SK-N-SH (cell line): ENCODE measurements around the gene TDRD12. TPM values are rescaled to one million over a fixed set of nuclear protein-coding genes. Genes with fewer than 3 reads are reported as not detected.
"Not testable (repeated sequence)": the region's sequence is repeated elsewhere in the genome, so short reads cannot be mapped to it uniquely, and the experiment has no call there.

Experiments
- CTCF ChIA-PET: fragments of 300-600, 350-600 bp; formaldehyde crosslinking; extraction: SDS; loops from one replicate; lab custom pipeline; 2021; lab: Yijun Ruan, JAX
- POLR2A ChIA-PET: fragments of 350-600 bp; sonication (Branson Sonifier 250); formaldehyde crosslinking; extraction: SDS; loops from one replicate; lab custom pipeline; 2020; ENCODE audit warnings: antibody characterized with exemption, inconsistent platforms; lab: Yijun Ruan, JAX
- DNase-seq: peaks from one replicate; pipeline ENCODE4 v3.0.0; 2012
- H2AFZ ChIP-seq: fragments of 200-600 bp; sonication (generic); 2 replicates; pipeline ENCODE4 v1.8.1; 2016; ENCODE audit warnings: antibody characterized with exemption, mild to moderate bottlenecking, low read depth
- H3F3A ChIP-seq: fragments of 200-600 bp; sonication (generic); replicated peaks from 2 replicates; pipeline ENCODE3; 2016; ENCODE audit warnings: antibody characterized with exemption, mild to moderate bottlenecking; ENCODE audit not compliant: insufficient read depth
- H3K27ac ChIP-seq, 2 experiments: fragments of 200-500 bp in 1 of 2; fragments of 200-600 bp in 1 of 2; sonication (Bioruptor generic) in 1 of 2; sonication (generic), shearing (Covaris generic) in 1 of 2; 2 replicates each; pipeline versions ENCODE4 v1.5.1 to v1.6.1; 2014 to 2016; ENCODE audit warnings: low read depth in 2 of 2, inconsistent platforms in 1 of 2, low read length in 1 of 2, mild to moderate bottlenecking in 1 of 2, mixed read lengths in 1 of 2
- H3K27me3 ChIP-seq: fragments of 200-600 bp; sonication (generic), shearing (Covaris generic); 2 replicates; pipeline ENCODE4 v1.6.1; 2016; ENCODE audit warnings: mixed run types; ENCODE audit not compliant: insufficient read depth
- H3K36me3 ChIP-seq, 2 experiments: fragments of 200-500 bp in 1 of 2; fragments of 200-600 bp in 1 of 2; sonication (Bioruptor generic) in 1 of 2; sonication (generic) in 1 of 2; replicated peaks in 1 of 2; 2 replicates each; pipeline versions ENCODE3 to v1.5.1; 2014 to 2016; ENCODE audit warnings: low read length in 1 of 2, mild to moderate bottlenecking in 1 of 2; ENCODE audit not compliant: insufficient read depth in 2 of 2, control insufficient read depth in 1 of 2
- H3K4me1 ChIP-seq, 2 experiments: fragments of 200-500 bp in 1 of 2; fragments of 200-600 bp in 1 of 2; sonication (Bioruptor generic) in 1 of 2; sonication (generic), shearing (Covaris generic) in 1 of 2; 2 replicates each; pipeline versions ENCODE4 v1.5.1 to v1.6.1; 2014 to 2016; ENCODE audit warnings: low read depth in 1 of 2, low read length in 1 of 2, mixed run types in 1 of 2; ENCODE audit not compliant: insufficient read depth in 2 of 2, control insufficient read depth in 1 of 2
- H3K4me2 ChIP-seq: fragments of 200-600 bp; sonication (generic), shearing (Covaris generic); 2 replicates; pipeline ENCODE4 v1.6.1; 2017; ENCODE audit warnings: mixed run types
- H3K4me3 ChIP-seq, 2 experiments: fragments of 200-500 bp in 1 of 2; fragments of 200-600 bp in 1 of 2; sonication (Bioruptor generic) in 1 of 2; sonication (generic), shearing (Covaris generic) in 1 of 2; 2 replicates each; pipeline versions ENCODE4 v1.5.1 to v1.8.1; 2014 to 2016; ENCODE audit warnings: low read depth in 2 of 2, inconsistent platforms in 1 of 2, low read length in 1 of 2, mild to moderate bottlenecking in 1 of 2, mixed read lengths in 1 of 2, moderate library complexity in 1 of 2
- H3K79me2 ChIP-seq: fragments of 200-600 bp; sonication (generic); 2 replicates; pipeline ENCODE4 v1.8.1; 2017; ENCODE audit warnings: mild to moderate bottlenecking; ENCODE audit not compliant: insufficient read depth
- H3K9ac ChIP-seq: fragments of 200-600 bp; sonication (generic); 2 replicates; pipeline ENCODE4 v1.6.1; 2017; ENCODE audit warnings: mixed run types
- H3K9me2 ChIP-seq: fragments of 200-600 bp; sonication (generic); 2 replicates; pipeline ENCODE4 v1.6.1; 2017; ENCODE audit warnings: mixed run types
- H3K9me3 ChIP-seq: fragments of 200-600 bp; sonication (generic); 2 replicates; pipeline ENCODE4 v1.6.1; 2017; ENCODE audit warnings: mixed run types, mild to moderate bottlenecking, moderate library complexity
- H4K20me1 ChIP-seq: fragments of 200-600 bp; sonication (generic); 2 replicates; pipeline ENCODE4 v1.6.1; 2017; ENCODE audit warnings: mild to moderate bottlenecking, mixed run types; ENCODE audit not compliant: insufficient read depth
- MXI1 ChIP-seq: IDR thresholded peaks from 2 replicates; pipeline ENCODE4 v1.6.1; 2012; ENCODE audit warnings: mild to moderate bottlenecking, low read depth, low read length, improper control_type of control experiment
- WGBS: methylation state at CpG from one replicate; pipeline ENCODE4 v1.1.6; 2017; ENCODE audit warnings: low lambda C conversion rate; 5-methylcytosine and 5-hydroxymethylcytosine counted together
- polyA plus RNA-seq, 3 experiments: library from polyadenylated mRNA; depleted of rRNA; stranded (reverse); fragments of >200 nt; gene quantifications; 2 replicates each; pipeline ENCODE4 v1.2.3, GENCODE V29; 2012
- TF ChIP-seq, protein P1 (sequence below): fragments of 150-350 bp; IDR thresholded peaks from 2 replicates; pipeline ENCODE4 v1.6.1; 2016; ENCODE audit warnings: mild to moderate bottlenecking, low read depth, low read length

TDRD12 gene
- polyA plus RNA-seq, 1 of the 3 experiments (the other 2 are of a cell fraction), result 0.05 TPM

DNA sequence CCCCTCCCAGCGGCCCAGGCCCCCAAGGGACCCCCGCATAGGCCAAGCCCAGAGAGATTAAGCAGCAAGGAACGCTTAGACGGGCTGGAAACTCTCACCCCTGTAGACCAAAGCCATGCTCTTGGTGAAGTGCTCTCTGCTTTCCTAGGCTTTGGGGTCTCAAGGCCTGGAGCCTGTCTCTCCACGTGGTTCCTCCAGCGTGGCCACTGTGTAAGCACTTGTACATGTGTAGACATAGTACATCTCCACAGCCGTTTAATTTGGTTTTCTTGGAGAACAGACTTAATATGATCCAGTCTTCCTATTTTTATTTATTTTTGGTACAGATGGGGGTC lies 26.9 kb upstream of the TDRD12 start:
- H3K4me2 ChIP-seq, result peak overlapping the region; percentile 96
- TF ChIP-seq, protein P1, sequence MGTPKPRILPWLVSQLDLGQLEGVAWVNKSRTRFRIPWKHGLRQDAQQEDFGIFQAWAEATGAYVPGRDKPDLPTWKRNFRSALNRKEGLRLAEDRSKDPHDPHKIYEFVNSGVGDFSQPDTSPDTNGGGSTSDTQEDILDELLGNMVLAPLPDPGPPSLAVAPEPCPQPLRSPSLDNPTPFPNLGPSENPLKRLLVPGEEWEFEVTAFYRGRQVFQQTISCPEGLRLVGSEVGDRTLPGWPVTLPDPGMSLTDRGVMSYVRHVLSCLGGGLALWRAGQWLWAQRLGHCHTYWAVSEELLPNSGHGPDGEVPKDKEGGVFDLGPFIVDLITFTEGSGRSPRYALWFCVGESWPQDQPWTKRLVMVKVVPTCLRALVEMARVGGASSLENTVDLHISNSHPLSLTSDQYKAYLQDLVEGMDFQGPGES, result no peak
- TF ChIP-seq MXI1, result 0 out of 2 replicates have a peak, but pooled peaks have one; percentile 3
- TF ChIP-seq, all 33 proteins: peak for 1
- Histone ChIP-seq H2AFZ (peak overlapping the region; percentile 77; the same call in 1 of the 2 replicates), H3K4me3 (peak overlapping the region; percentile 80 to 84), H3K79me2 (peaks cover 57% of the 10 kb centered on the region), H3K9ac (peak overlapping the region; percentile 92), H3K9me2 (no peaks in the 10 kb centered on the region), H3K4me1 (peaks cover 0 to 16% of the 10 kb centered on the region in 2 experiments; a peak in 3 of 4 replicates), H3K36me3 (peaks cover 14 to 16% of the 10 kb centered on the region in 2 experiments), H3K27ac (peak overlapping the region; percentile 50 to 86), H3K27me3 (no peaks in the 10 kb centered on the region), H3F3A (no peaks in the 10 kb centered on the region), H4K20me1 (peaks cover 22% of the 10 kb centered on the region; the same call in 1 of the 2 replicates), H3K9me3 (no peaks in the 10 kb centered on the region)
- no peak for DNase-seq
- POLR2A ChIA-PET, result no interaction called here
- 22% methylated on average over 7 of the region's 7 CpGs for WGBS
- CTCF ChIA-PET, result no interaction called here

DNA sequence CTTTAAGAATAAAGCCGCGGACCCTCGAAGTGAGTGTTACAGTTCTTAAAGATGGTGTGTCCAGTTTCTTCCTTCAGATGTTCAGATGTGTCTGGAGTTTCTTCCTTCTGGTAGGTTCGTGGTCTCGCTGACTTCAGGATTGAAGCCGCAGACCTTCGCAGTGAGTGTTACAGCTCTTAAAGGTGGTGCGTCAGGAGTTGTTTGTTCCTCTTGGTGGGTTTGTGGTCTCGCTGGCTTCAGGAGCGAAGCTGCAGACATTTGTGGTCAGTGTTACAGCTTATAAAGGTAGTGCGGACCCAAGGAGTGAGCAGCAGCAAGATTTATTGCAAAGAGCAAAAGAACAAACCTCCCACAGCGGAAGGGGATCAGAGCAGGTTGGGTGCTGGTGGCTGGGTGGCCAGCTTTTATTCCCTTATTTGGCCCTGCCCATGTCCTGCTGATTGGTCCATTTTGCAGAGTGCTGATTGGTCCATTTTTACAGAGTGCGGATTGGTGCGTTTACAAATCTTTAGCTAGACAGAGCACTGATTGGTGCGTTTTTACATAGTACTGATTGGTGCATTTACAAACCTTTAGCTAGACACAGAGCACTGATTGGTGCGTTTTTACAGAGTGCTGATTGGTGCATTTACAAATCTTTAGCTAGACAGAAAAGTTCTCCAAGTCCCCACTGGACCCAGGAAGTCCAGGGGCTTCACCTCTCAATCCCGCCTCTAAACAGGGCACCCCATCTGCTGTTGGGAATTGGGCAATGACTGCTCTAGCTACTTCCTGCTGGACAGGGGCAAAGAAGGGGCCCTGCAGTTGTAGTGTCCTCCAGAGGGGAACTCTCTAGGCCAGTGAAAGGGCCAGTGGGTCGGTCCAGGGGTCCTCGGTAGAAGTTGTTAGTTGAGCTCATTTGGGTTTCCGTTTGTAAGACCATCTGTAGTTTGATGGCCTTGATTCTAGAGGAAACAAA lies 26.1 kb upstream of the TDRD12 start:
- not testable (repeated sequence) for H3K9me2 ChIP-seq, H3K9me3 ChIP-seq, H3K27ac ChIP-seq, DNase-seq, H3F3A ChIP-seq, H2AFZ ChIP-seq, H3K27me3 ChIP-seq
- Histone ChIP-seq H3K4me2 (peak overlapping the region; percentile 96), H3K4me3 (peak overlapping the region; percentile 80 to 84), H3K79me2 (peaks cover 64% of the 10 kb centered on the region), H4K20me1 (peaks cover 24% of the 10 kb centered on the region; the same call in 1 of the 2 replicates), H3K36me3 (peaks cover 14 to 21% of the 10 kb centered on the region in 2 experiments), H3K4me1 (peaks cover 0 to 16% of the 10 kb centered on the region in 2 experiments; a peak in 3 of 4 replicates), H3K9ac (peak overlapping the region; percentile 92; the same call in 1 of the 2 replicates)
- 96% methylated on average over 20 of the region's 20 CpGs for WGBS
- ChIA-PET CTCF (interaction anchor here (0.7 kb wide), 1 partner anchor 24 kb away, joined by 3 read pairs; no protein-coding TSS in a partner anchor), POLR2A (interaction anchor here (0.6 kb wide), 1 partner anchor 18 kb away, joined by 3 read pairs; the partner anchor contains the start of gene ANKRD27)

DNA sequence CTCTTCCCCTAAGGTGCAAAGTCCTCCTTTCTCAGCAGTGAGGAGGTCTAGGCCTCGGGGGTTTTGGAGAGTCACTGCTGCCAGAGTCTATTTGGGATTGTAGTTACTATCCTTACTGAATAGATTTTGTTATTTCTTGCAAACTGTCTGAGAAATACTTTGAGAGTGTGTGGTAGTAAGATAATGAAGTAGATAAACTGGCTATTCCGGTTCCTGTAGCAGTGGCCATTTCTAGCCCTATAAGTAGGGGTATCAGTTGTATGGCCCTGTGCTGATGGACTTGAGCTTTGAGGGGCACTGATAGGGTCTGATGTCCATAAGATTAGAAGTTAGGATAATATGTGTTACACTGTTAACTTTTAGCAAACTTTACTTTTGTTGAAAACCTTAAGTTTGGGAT lies 25.3 kb upstream of the TDRD12 start:
- H3K9me2 ChIP-seq, DNase-seq, H3K9ac ChIP-seq, H3K9me3 ChIP-seq, CTCF ChIA-PET, H3F3A ChIP-seq, H2AFZ ChIP-seq, H3K27me3 ChIP-seq, POLR2A ChIA-PET, H3K27ac ChIP-seq: not testable (repeated sequence)
- peak overlapping the region; percentile 96 for H3K4me2 ChIP-seq
- H3K4me1 ChIP-seq, result peaks cover 0 to 16% of the 10 kb centered on the region in 2 experiments; a peak in 3 of 4 replicates
- peaks cover 19 to 29% of the 10 kb centered on the region in 2 experiments for H3K36me3 ChIP-seq
- WGBS, result 64% methylated on average over 2 of the region's 2 CpGs
- H3K4me3 ChIP-seq, result peak overlapping the region in 1 of 2 experiments; percentile 80; a peak in 3 of 4 replicates
- H3K79me2 ChIP-seq, result peaks cover 73% of the 10 kb centered on the region
- H4K20me1 ChIP-seq, result peaks cover 24% of the 10 kb centered on the region; the same call in 1 of the 2 replicates

DNA sequence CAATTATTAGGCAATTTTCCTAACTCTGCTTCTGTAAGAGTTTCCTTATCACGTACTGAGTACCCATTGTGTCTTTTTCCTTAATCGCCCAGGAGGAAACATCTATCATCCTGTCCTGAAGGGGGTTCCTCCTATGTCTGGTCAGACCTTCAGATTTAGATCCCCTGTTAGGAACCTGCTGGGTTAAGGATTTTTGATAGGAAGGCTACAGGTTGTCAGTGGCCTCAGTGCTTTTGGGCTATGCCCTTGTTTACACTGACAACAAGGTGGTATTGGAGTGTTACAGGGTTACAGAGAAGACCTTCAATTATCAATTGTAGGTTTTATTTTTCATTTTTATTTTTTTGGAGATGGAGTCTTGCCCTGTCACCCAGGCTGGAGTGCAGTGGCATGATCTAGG lies 24.7 kb upstream of the TDRD12 start:
- Histone ChIP-seq H3K4me1 (peaks cover 0 to 16% of the 10 kb centered on the region in 2 experiments; a peak in 3 of 4 replicates), H3K4me3 (0 out of 4 replicates have a peak overlapping the region, but pooled peaks of 1 of the 2 experiments have one; percentile 80), H4K20me1 (peaks cover 24% of the 10 kb centered on the region; the same call in 1 of the 2 replicates), H3K36me3 (peaks cover 22 to 29% of the 10 kb centered on the region in 2 experiments), H3K4me2 (peak overlapping the region; percentile 96), H3K79me2 (peaks cover 78% of the 10 kb centered on the region)
- H3K9me2 ChIP-seq, POLR2A ChIA-PET, H3K27me3 ChIP-seq, CTCF ChIA-PET, H3F3A ChIP-seq, DNase-seq, H3K9me3 ChIP-seq, H2AFZ ChIP-seq, H3K9ac ChIP-seq, H3K27ac ChIP-seq: not testable (repeated sequence)
- 92% methylated on average over 2 of the region's 2 CpGs for WGBS

DNA sequence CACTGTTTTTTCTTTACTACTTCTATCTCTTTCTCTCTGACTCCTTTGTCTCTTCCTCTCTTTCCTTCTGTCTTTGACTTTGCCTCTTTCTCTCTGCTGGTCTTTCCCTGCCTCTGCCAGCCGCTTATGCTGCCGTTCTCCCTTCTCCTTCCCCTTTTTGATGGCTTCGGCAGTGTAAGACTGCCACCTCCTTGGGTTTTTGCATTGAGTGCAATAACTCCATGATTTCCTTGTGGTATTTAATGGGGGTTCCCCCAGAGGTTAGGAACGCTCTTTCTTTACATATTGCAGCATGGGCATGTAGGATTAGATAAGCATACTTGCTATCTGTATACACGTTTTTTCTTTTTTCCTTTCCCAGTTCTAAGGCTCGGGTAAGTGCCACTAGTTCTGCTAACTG lies 24.1 kb upstream of the TDRD12 start:
- H3K9me3 ChIP-seq, H3K9me2 ChIP-seq, H3K4me3 ChIP-seq, H2AFZ ChIP-seq, H3K27ac ChIP-seq, H3K27me3 ChIP-seq, H3K4me2 ChIP-seq, H3K9ac ChIP-seq, CTCF ChIA-PET, POLR2A ChIA-PET, H3F3A ChIP-seq, DNase-seq: not testable (repeated sequence)
- peaks cover 85% of the 10 kb centered on the region for H3K79me2 ChIP-seq
- H3K4me1 ChIP-seq, result peaks cover 0 to 16% of the 10 kb centered on the region in 2 experiments; a peak in 3 of 4 replicates
- H3K36me3 ChIP-seq, result peaks cover 22 to 35% of the 10 kb centered on the region in 2 experiments
- peaks cover 24% of the 10 kb centered on the region; the same call in 1 of the 2 replicates for H4K20me1 ChIP-seq
- 84% methylated on average over 6 of the region's 6 CpGs for WGBS
